Thymus (tissue), 11 donors: ENCODE data around the gene TSBP1. TPM values are rescaled to one million over a fixed set of nuclear protein-coding genes. Genes with fewer than 3 reads are reported as not detected.

ENCODE experiments used
- DNase-seq, 9 donors: peaks; one replicate each; pipeline ENCODE4 v3.0.0-alpha.2; 2013; ENCODE audit warnings: low spot score in 9 of 9, low read depth in 6 of 9, missing footprints in 1 of 9
- H3K27ac ChIP-seq, 2 donors: one replicate each; pipeline ENCODE4 v1.5.1; 2013; ENCODE audit warnings: control low read depth in 1 of 2, low read depth in 1 of 2, low read length in 1 of 2, mild to moderate bottlenecking in 1 of 2, moderate library complexity in 1 of 2
- H3K27me3 ChIP-seq, 2 donors: one replicate each; pipeline ENCODE4 v1.5.1; 2013; ENCODE audit warnings: low read length in 1 of 2; ENCODE audit not compliant: control insufficient read depth in 2 of 2, insufficient read depth in 1 of 2
- H3K36me3 ChIP-seq, 2 donors: one replicate each; pipeline ENCODE4 v1.5.1; 2013; ENCODE audit warnings: low read length in 1 of 2, mild to moderate bottlenecking in 1 of 2, moderate library complexity in 1 of 2; ENCODE audit not compliant: control insufficient read depth in 2 of 2, insufficient read depth in 2 of 2
- H3K4me1 ChIP-seq, 2 donors: one replicate each; pipeline ENCODE4 v1.5.1; 2013; ENCODE audit warnings: low read length in 2 of 2; ENCODE audit not compliant: control insufficient read depth in 2 of 2, insufficient read depth in 2 of 2
- H3K4me3 ChIP-seq, 2 donors: one replicate each; pipeline ENCODE4 v1.5.1; 2013; ENCODE audit warnings: low read length in 2 of 2, control low read depth in 1 of 2, mild to moderate bottlenecking in 1 of 2
- H3K9me3 ChIP-seq, 2 donors: one replicate each; pipeline ENCODE4 v1.5.1; 2013; ENCODE audit warnings: low read length in 1 of 2, mild to moderate bottlenecking in 1 of 2; ENCODE audit not compliant: control insufficient read depth in 2 of 2, insufficient read depth in 1 of 2
- WGBS: extraction: QIAGEN DNeasy Blood & Tissue Kit; methylation state at CpG from one replicate; pipeline ENCODE4 v1.1.7; 2013; 5-methylcytosine and 5-hydroxymethylcytosine counted together
- polyA plus RNA-seq: library from polyadenylated mRNA; stranded (reverse); fragments of 200-250 nt; gene quantifications from one replicate; pipeline ENCODE4 v1.2.3, GENCODE V29; 2013
- total RNA-seq: library from RNA; stranded (reverse); fragments of 120-200 nt; gene quantifications from one replicate; pipeline ENCODE4 v1.2.4, GENCODE V29; 2013
- donor health status: healthy.

Gene TSBP1
- total and polyA plus RNA-seq, 2 donors: not detected

DNA sequence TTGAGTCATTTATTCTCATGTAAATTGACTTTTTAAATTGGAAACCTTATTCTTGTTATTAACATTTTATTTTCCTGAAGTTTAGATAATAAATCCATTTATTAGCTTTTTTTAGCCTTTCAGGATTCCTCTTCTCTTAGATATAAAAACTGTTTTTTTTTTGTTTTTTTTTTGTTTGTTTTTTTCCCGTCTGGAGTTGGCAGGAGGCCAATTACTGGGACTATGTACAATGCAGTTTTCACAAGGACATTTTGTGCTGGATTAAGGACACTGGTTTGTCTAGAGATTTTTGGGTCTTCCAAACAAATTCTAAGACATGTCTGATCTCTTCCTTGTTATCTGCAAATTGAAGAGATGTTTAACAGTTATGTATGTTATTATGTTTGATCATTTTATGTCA is 34.0 kb upstream of the TSBP1 start:
- Histone ChIP-seq H3K27ac (no peak overlapping the region), H3K36me3 (no peaks in the 10 kb centered on the region), H3K4me1 (peaks cover 0 to 3% of the 10 kb centered on the region in 2 donors), H3K9me3 (no peaks in the 10 kb centered on the region), H3K4me3 (no peak overlapping the region), H3K27me3 (peaks cover 0 to 28% of the 10 kb centered on the region in 2 donors)
- 64% methylated on average over 1 of the region's 1 CpG for WGBS
- no peak for DNase-seq

DNA sequence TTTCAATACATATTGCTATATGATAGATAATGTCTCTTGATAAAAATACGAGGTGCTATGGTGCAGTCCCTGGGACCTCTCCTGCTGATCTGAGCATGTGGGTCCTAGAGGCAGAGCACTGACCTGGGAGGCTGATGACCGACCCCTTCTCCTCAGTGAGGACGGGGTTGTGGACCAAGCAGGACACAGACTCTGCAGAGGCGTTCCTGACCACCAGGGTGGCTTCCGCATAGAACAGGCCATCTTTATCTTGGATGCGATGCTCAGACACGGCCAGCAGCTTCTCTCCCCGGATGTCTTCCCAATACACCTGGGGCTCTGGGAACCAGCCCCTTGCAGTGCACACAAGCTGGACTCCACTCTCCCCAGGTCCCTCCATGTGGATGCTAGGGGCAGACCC is 31.1 kb upstream of the TSBP1 start:
- DNase-seq: no peak
- 90% methylated on average over 8 of the region's 8 CpGs for WGBS
- Histone ChIP-seq H3K9me3 (no peaks in the 10 kb centered on the region), H3K27me3 (peaks cover 0 to 25% of the 10 kb centered on the region in 2 donors), H3K4me3 (no peak overlapping the region), H3K4me1 (no peaks in the 10 kb centered on the region), H3K27ac (no peak overlapping the region), H3K36me3 (no peaks in the 10 kb centered on the region)

DNA sequence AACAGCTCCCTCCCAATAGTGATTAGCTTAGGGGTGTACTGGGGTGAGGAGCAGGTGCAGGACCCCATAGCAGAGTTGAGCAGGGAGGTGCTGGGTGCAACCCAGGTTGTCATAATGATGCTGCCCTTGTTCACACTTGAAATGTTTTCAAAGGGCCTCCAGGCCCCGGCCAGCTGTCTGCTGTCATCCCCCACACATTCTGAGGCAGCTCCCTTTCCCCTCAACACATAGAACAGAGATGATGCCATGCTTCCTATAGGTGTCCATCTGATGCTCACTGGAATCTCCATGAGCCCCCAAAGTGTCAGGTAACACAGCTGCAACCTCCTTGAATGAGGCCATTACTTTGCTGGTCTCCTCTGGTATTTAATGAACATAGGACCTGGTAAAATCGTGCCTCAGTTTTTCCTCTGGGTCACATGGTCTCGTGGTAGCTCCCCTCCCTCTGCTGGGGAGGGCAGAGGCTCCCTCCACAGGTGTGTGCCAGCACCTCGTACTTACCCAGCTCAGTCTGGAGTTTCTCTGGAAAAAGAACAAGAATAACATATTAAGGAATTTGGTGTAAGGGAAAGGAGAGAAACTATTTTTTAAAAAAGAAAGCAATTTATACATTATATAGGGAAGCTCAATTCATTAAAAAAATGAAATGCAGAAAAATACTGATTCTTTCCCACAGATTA is 29.7 kb upstream of the TSBP1 start:
- H3K27ac ChIP-seq: no peak overlapping the region

DNA sequence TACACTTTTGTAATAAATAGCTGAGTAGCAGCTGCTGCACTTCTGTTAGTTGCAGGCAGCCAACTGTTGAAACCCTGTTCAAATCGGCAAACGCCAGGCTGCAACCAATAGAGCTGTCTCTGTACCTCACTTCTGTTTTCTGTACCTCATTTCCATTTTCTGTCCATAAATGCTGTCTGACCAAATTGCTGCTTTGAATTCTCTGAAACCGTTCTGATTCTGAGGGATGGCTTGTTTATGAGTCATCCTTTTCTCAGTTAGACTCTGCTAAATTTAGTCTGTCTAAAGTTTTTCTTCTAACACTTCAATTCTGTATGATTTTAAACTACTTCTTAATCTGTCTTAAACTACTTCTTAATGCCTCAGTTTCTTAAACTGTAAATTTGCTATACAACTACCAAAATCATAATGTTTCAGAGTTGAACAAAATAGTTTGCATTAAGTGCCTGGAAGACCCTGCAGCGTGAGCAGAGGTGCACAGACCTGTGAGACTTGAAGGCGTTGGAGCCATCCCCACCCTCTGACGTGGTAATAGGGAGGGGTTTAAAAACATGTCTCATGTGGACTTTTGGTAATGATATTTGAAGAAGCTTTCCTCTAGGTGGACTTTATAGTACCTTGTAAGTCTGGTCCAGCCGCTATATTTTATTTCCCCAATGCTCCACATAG is 25.7 kb upstream of the TSBP1 start:
- Histone ChIP-seq H3K4me1 (peaks cover 0 to 4% of the 10 kb centered on the region in 2 donors), H3K36me3 (no peaks in the 10 kb centered on the region), H3K27ac (no peak overlapping the region), H3K9me3 (no peaks in the 10 kb centered on the region), H3K27me3 (no peaks in the 10 kb centered on the region), H3K4me3 (no peak overlapping the region)
- DNase-seq: no peak
- WGBS: 93% methylated on average over 7 of the region's 7 CpGs

More for the DNA sequence above, 29.7 kb upstream of the TSBP1 start:
- WGBS: 50% methylated on average over 4 of the region's 4 CpGs
- H3K4me1 ChIP-seq: no peaks in the 10 kb centered on the region
- peaks cover 0 to 19% of the 10 kb centered on the region in 2 donors for H3K27me3 ChIP-seq
- H3K4me3 ChIP-seq: no peak overlapping the region
- H3K9me3 ChIP-seq: no peaks in the 10 kb centered on the region
- DNase-seq: no peak
- H3K36me3 ChIP-seq: no peaks in the 10 kb centered on the region

DNA sequence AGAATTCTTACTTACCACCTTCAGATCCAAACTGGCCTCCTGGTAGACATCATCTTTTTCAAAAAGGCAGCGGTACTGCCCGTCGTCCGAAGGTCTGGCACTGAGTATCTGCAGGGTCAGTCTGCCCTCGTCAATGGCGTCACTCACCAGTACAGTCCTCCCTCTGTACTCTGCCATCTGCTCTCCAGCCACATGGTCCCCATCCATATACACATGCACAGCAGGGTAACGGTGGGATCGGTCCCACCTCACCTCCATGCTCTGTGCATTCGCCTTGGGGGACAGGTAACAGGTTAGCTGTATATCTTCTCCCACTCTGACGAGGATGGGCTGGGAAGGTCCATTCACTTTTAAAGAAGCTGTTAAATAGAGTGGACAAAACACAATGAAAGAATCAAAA is 24.3 kb upstream of the TSBP1 start:
- Histone ChIP-seq H3K4me1 (peaks cover 0 to 4% of the 10 kb centered on the region in 2 donors), H3K36me3 (no peaks in the 10 kb centered on the region), H3K27ac (no peak overlapping the region), H3K4me3 (no peak overlapping the region), H3K27me3 (no peaks in the 10 kb centered on the region), H3K9me3 (no peaks in the 10 kb centered on the region)
- WGBS: 98% methylated on average over 10 of the region's 10 CpGs
- no peak for DNase-seq

DNA sequence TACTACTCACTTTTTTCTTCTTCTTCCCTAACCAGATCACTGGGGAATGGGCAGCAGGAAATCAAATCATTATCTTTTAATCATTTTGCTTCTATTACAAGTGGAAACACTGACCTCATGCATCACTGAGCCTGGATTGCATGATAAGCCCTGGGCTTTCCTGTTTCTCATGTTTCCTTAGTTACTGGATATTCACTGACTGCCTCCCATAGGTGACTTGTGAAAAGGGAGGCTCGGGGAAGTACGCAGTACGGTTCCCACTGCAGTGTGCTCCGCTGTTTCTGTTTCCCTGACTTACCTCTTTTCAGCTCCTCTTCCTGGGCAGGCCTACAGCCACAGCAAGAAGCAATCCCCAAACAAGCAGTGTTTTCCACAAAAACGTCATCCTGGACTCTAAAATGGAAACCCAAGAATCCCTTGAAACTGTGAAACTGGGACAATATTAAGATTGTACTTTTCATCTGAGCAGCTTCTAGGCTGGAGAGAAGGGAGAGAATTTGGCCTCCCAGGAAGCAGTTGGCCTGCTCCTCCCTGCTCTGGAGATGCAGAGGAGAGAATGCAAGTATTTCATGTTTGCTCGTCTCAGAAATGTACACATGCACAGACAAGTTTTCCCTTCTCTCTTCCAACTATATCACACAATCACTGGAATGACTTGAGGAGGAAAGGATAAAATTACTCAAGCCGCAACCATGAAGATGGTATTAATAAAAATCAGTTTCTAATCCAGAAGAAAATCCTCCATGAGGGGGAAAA is 22.1 kb upstream of the TSBP1 start:
- Histone ChIP-seq H3K27ac (peak overlapping the region; percentile 32 to 73), H3K27me3 (no peaks in the 10 kb centered on the region), H3K4me1 (peaks cover 0 to 4% of the 10 kb centered on the region in 2 donors), H3K36me3 (no peaks in the 10 kb centered on the region), H3K4me3 (no peak overlapping the region), H3K9me3 (no peaks in the 10 kb centered on the region)
- 64% methylated on average over 7 of the region's 7 CpGs for WGBS
- DNase-seq: peak in 1 of 9 donors; percentile 6

DNA sequence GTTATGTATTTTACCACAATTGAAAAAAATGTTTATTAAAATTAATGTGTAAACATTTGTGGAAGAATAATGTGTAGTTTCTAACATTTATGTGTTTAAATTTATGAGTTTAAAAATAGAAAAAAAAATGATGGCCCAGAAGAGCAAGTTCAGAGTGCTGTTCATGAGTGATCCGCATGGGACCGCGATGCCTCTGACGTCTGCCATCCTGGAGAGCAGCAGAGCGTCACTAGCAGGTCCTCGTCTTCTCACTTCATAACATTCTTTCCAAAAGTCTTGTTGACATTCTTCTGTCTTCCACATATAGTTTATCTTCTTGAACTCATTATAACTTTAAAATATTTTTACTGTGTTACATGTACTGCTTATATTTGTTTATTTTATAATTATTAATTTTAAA is 19.8 kb upstream of the TSBP1 start:
- 95% methylated on average over 6 of the region's 6 CpGs for WGBS
- H3K36me3 ChIP-seq: no peaks in the 10 kb centered on the region
- DNase-seq: no peak
- H3K4me3 ChIP-seq: no peak overlapping the region
- no peak overlapping the region for H3K27ac ChIP-seq
- H3K9me3 ChIP-seq: no peaks in the 10 kb centered on the region
- no peaks in the 10 kb centered on the region for H3K27me3 ChIP-seq
- peaks cover 0 to 4% of the 10 kb centered on the region in 2 donors for H3K4me1 ChIP-seq

DNA sequence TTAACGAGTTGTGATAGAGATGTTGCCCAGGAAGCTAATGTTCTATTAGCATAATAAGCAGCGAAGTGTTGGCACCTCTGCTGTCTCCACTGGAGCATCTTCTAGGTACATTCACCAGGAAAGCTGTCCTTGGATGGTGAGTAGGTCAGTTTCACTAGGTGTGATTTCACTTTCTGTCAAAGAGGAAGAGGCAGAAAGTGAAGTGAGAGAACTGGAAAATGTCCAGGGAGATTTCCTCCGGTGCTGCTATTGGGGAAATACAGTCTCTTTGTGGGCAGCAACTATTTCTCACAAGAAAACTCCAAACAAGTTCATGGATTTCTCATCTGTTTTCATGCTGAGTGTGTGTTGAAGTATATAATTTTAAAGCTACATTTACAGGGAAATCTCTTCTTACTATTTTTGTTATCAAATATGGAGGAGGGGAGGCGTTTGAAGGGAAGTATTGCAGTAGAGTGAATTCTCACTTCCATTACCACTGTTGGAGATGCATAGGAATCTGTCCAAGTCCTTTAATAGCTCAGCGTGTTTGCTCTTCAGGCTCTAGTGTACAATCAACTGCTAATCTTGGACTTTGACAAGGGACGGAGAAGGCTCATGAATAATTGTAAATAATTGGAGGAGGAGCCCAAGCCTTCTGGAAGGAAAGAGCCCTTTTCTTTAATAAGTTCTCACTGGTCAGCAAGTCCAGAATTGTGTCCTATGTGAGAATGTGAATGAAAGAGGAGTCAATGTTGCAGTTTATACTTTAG is 16.1 kb upstream of the TSBP1 start:
- Histone ChIP-seq H3K36me3 (no peaks in the 10 kb centered on the region), H3K27ac (no peak overlapping the region), H3K4me1 (peaks cover 0 to under 1% of the 10 kb centered on the region in 2 donors), H3K9me3 (no peaks in the 10 kb centered on the region), H3K27me3 (no peaks in the 10 kb centered on the region), H3K4me3 (no peak overlapping the region)
- no peak for DNase-seq
- WGBS: 78% methylated on average over 6 of the region's 6 CpGs
